Middle frontal gyrus (tissue), 1 donor: ENCODE measurements around the gene MRPL55.
A peak's percentile ranks its signal among the peaks of the same experiment; 100 is the strongest.

Experiments
- DNase-seq: peaks from one replicate; pipeline ENCODE4 v3.0.0-alpha.2; 2015; ENCODE audit warnings: low spot score; ENCODE audit errors: extremely low spot score

MRPL55 gene

DNA sequence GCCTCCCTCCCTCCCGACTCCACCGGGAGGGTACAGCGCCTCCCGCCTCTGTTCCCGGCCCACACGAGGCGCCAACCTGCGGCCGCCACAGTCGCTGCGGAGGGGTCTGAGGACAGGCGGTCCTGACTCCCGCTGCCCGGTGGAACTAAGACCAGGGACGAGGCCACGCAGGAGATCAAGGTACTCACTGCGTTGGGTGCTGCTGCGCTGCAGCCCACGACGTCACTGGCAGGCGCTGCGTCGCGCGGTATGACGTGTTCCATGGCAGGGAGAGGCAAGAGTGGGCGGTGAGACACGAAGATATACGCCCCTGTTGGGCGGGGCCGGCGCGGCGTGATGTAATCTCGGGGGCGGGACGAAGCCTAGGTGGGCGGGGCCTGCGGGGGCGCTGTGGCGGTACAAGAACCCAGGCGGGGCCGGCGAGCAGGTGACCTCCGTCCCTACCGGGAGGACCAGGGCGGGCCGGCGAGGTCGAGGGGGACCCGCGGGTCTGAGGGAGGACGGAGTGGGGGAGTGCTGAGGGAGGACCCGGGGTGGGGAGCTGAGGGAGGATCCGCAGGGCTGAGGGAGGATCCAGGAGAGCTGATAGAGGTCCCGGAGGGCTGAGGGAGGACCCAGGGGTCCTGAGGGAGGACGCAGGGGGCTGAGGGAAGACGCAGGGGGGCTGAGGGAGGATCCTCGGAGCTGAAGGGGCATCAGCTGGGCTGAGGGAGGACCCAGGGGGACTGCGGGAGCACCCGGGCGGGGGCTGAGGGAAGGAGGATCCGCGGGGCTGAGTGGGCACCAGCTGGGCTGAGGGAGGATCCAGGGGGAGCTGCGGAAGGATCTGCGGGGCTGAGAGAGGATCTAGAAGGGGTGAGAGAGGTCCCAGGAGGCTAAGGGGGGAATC is at the start of gene MRPL55:
MRPL55 (minus strand) TSS at position 227 of the 889 bp plus-strand sequence. CDS start 1,039 bp downstream, outside the sequence.
- DNase-seq = peak; percentile 98

DNA sequence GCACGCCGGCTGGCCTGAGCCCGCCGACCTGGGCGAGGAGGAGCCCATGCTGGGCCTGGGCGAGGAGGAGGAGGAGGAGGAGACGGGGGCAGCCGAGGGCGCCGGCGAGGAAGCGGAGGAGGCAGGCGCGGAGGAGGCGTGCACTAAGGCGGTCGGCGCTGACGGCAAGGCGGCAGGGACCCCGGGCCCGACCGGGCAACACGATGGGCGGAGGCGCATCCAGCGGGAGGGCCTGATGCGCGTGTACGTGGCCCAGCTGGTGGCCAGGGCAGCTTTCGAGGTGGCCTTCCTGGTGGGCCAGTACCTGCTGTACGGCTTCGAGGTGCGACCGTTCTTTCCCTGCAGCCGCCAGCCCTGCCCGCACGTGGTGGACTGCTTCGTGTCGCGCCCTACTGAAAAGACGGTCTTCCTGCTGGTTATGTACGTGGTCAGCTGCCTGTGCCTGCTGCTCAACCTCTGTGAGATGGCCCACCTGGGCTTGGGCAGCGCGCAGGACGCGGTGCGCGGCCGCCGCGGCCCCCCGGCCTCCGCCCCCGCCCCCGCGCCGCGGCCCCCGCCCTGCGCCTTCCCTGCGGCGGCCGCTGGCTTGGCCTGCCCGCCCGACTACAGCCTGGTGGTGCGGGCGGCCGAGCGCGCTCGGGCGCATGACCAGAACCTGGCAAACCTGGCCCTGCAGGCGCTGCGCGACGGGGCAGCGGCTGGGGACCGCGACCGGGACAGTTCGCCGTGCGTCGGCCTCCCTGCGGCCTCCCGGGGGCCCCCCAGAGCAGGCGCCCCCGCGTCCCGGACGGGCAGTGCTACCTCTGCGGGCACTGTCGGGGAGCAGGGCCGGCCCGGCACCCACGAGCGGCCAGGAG is 49.3 kb upstream of the MRPL55 start:
- DNase-seq = no peak

DNA sequence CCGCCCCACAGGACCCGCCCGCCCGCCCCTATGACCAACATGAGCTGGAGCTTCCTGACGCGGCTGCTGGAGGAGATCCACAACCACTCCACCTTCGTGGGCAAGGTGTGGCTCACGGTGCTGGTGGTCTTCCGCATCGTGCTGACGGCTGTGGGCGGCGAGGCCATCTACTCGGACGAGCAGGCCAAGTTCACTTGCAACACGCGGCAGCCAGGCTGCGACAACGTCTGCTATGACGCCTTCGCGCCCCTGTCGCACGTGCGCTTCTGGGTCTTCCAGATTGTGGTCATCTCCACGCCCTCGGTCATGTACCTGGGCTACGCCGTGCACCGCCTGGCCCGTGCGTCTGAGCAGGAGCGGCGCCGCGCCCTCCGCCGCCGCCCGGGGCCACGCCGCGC is 48.6 kb upstream of the MRPL55 start:
- no peak for DNase-seq

DNA sequence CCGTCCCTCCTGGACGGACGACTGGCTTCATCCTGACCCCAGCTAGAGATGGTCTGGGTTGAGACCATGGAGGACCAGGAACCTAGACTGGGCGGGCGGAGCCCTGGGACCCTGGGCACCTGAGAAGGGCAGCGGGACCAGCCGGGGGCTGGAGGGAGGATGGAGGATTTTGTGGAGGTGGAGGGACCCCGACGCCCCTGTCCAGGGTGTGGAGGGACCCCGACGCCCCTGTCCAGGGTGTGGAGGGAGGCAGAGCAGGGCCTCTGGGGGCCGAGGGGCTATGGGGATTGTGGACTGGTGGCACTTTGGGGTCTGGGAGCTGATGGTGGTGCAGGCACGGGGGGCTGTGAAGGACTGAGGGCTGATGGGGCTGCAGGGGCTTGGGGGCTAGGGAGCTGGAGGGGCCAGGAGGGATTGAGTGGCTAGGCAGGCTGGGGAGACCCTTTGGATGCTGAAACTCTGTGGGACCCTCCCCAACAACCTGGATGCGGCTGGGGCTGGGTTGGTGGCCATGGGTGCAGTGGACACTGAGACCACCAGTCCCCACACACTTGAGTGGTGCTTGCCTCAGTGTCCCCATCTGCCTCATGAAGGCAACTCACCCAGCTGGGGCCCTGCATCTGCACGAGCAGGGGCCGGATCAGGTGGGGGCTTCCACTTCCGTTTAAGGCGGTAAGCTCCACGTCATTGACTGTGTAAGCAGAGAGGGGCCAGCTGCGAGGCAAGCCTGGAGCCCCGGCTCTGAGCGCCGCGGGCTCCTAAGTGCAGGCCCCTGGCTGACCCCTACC is 48.0 kb upstream of the MRPL55 start:
- DNase-seq = no peak

DNA sequence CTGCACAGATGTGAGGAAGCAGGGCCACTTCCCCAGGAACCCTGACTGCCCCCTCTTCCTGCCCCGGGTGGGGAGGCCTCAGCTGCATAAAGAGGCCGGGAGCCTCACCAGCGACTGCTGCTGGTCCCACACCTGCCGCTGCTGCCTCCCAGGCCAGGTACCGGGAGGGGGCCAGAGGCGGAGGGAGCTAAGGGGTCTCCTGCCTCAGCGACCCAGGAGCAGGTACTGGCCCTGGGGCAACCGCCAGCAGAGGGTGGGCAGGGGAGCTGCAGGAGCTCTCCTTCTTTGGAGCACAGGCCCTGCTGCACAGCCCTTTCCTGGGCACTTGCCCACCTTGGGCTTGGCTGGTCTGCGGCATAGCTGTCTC is 47.4 kb upstream of the MRPL55 start:
- DNase-seq = no peak

DNA sequence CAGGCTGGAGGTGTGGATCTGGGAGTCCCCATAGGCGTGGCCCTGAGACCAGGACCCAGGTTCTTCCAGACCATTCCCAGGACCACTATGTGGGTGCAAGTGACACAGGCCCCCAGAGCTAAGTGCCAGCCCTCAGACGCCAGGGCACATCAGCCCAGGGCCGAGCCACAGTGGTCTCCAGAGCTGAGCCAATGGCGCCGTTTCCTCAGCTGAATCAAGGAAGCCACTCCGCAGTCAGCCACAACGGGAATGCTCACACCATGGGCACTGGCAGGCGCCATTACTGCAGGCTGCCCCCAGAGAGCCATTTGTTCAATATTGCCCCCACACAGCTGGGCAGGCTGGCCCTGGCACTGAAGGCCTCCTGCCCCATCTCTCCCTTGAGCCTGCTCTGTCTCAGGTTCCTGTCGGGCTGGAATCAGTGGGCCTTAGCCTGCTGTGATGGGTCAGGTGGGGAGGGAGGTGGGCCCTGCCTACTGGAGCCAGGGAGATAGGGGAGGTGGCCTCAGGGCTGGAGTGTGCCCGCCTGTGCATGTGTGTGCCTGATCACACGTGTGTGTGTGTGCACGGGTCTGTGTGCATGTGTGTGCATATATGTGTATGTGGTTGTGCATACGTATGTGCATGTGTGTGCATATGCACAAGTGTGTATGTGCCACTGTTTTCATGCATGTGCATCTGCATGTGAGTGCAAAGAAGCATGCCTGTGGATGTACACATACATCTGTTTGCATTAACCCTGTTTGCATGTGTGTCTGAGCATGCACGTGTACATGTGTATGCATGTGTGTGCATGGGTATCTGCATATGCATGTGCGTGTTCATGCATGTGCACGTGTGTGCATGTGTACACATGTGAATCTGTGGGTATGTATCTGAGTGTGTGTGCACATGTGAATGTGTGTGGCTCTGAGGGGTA is 46.8 kb upstream of the MRPL55 start:
- DNase-seq = no peak

DNA sequence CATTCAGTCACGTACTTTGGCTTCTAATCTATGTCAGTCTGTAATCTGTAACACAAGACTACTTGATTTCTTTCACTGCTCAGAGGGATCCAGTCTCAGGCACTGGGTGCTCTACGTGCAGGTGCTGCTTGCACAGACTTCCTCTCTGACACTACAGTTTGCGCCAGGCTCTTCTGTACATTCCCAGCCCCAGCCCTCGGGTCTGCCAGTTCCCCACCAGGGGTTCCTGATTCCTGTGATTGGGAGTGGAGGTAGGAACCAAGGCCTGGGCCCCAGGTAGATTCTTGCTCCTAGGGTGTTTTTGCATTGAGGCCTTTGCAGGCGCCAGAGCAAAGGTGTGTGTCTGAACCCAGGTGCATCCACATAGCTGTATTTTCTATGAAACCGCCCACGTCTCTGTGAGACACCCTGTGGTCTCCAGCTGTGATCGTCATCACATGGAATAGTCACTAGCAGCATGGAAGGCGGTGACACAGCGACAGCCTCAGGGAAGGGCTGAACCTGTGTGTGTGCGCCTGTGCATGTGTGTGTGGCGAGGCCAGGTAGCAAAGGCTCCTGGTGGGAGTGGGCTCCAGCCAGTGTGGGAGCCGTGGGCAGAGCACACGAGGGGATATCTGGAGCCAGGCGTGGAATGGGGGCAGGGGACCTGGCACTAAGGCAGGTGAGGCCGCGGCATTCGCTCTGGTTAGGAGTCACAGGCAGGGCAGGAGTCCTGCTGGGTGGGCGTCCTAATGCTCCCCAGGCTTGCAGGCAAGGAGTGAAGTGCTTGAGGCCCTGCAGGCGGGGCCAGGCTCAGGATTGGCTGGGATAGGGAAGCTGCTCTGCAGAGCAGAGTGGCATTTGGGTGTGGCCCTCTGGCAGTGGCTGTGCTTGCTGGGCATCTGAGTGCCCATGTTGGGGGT is 45.8 kb upstream of the MRPL55 start:
- DNase-seq = no peak

DNA sequence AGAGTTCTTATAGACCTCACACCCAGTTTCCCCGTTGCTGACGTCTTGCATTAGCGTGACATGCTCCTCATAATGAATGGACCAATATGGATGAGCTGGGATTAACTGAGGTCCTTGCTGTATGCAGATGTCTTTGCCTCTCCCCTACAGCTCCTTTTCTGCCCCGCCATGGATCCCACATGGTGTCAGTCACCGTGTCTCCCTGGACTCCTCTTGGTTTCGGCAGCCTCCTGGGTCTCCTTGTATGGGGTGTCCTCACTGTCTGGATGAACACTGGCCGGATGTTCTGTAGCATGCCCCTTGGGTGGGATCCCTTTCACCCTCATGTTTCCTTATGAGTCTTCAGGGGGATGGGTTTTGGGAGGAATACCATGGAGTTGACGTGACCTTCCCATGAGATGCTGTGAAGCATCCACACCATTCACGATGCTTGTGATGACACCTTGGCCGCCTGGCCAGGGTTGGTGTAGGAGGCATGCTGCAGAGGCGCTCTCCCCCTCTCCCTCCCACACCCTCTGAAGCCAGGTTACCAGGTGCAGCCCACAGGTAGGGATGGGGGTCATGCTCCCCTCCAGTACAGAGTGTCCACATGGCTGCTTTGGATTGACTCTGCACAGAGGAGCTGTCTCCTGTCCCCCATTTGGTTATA is 45.0 kb upstream of the MRPL55 start:
- no peak for DNase-seq

DNA sequence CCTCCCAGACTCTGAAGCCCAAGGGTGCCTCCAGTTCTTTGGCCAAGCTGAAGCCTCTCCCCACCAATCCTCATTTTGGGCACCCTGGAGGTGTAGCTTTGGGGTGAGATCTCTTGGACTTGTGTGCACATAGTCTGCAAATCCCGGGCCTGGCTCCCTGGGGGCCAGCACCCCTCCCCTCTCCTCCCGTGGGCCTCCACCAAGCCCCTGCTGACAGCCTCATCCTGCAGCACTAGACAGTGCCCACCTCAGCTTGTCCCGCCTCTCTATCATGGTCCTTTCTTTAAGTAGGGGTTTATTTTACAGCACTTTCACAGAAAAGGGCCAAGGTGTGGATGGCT is 43.8 kb upstream of the MRPL55 start:
- no peak for DNase-seq

DNA sequence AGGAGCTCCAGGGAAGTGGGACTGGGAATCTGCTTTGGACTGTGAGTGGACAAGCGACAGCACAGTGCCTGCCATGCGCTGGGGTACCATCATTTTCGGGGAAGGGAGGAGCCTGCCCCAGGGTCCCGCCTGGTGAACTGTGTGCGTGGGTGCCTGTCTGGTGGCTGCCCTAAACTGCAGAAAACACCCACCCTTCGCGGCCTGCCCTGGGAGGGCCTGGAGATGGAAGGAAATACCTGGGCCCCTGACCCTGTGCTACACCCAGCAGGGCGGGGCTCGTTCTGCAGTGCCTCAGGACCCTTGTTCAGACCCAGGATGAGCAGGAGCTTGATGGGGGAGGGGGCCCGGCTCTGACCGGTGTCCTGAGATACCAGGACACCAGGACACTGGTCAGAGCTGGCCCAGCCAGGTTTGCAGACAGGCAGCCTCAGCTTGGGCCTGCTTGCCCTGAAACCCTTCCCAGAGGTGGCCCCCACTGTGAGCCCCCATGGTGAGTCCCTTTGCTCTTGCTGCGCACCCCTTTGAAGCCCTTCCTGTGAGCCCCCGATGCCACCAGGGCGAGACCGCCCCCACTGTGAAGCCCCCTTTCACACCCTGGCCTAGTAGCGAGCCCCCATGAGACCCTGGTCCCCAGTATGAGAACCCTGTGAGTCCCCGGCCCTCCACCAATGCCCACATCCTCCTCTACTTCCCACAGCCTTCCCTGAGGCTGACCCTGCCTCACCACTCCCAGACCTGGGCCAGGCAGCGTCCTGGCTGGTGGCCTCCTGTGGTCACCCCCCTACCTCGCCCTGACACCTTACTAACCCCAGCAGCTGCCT is 43.2 kb upstream of the MRPL55 start:
- DNase-seq = no peak

DNA sequence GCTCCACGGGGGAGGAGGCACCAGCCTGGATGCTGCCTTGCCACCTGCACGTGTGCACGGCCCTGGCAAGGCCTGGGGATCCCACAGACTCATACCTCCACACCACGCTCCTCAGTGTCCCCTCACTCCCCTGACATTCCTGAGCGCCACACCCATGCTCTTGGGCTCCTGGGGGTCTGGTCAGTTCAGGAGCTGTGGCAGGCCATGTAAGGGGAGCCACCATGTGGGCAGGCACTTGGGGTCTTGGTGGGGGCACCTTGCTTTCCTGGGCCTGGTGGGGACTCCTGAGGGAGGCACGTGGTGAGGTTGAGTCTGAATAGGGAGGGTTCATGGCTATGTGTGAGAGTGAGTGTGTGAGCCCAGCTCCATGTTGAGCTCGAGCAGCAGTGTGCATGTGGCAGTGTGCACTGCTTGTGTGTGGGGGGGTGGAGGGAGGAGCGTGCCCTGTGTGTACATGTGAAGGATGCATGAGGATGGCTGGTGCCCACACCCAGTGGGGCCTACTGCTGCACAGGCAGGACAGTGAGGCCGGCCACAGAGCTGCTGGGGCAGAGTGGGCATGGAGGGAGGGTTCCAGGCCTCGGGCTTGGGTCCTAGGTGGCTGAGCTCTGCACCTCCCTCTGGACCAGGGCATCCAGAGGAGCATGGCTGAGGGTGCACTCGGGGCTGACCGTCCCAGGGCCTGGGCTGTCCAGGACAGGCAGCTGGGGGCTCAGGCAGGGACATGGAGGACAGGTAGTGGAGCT is 42.3 kb upstream of the MRPL55 start:
- no peak for DNase-seq

DNA sequence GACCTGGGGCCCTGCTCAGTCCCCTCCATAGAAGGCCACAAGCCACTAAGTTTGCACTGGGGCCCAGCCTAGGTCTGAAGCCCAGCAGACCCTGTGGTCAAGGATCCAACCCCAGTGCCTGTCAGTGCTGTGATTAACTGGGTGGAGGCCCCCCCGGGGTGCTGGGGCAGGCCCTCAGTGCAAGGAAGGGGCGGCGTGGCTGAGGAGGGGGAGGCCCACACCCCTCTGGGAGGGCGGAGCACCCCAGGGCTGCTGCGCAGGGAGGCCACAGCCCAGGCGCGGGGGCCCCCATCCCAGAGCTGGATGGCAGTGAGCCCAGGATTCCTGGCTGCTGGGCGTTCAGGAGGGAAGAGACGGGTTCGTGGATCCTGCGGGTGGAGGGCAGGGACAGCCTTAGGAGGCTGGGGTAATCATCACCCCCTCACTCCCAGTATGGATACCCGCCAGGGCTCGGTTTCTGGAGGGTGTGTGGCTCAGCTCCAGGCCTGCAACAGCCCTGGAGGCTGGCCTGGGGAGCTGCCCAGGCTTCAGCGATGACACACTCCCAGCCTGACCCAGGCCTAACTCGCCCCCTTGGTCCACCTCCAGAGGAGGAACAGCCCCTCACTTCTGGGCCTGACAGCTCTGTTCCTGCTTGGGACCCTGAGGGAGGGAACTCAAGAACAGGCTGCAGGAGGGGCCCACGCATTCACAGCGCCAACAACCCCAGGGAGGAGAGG is 41.5 kb upstream of the MRPL55 start:
- no peak for DNase-seq

DNA sequence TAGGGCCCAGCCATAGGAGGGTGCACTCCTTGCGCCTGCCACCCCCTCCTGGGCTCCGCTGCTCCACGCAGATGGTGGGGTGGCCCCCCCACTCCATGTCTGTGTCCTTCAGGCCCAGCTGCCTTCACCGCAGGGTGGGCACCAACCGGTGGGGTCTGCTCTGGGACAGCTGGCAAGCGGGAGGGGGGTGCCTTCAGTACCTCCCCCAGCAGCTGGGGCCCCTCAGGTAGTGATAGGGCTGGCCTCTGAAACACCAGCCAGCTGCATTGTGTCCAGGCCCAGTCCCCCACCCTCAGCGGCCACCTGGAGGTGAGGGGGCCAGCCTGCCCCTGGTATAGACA is 41.0 kb upstream of the MRPL55 start:
- no peak for DNase-seq

DNA sequence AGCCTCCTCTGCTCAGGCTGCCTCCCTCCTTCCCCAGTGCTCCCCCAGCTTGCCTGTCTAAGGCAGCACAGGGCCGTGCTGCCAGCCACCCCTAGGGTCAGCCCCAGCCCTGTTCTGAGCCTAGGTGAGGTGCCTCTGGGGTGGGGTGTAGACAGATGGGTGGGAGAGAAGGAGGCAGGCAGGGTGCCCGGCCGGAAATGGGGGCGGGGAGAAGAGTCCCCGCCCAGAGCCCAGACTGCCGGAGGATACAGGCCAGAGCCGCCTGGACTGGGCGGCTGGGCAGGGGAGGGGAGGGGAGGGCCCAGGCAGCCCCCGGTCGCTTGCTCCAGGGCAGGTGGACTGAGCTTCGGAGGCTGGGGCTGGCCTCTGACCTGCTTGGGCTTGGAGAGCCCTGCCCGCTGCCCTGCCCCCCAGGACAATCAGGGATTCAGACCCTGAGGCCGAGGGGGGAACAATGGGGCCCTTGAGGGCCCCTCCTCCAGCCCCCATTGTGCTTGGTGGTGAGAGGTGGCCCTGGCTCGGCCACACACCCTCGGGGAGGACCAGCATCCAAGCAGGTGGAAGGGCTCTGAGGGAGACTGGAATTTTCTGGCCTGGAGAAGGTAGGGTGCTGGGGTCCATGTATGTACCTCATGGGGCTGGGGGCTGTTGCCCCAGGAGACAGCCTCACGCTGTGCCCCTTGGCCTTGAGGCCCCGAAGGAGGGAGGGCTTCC is 40.5 kb upstream of the MRPL55 start, which contains the start of gene GJC2:
GJC2 (plus strand) TSS at position 525 of the 714 bp plus-strand sequence. CDS start 7,829 bp downstream, outside the sequence.
- no peak for DNase-seq

DNA sequence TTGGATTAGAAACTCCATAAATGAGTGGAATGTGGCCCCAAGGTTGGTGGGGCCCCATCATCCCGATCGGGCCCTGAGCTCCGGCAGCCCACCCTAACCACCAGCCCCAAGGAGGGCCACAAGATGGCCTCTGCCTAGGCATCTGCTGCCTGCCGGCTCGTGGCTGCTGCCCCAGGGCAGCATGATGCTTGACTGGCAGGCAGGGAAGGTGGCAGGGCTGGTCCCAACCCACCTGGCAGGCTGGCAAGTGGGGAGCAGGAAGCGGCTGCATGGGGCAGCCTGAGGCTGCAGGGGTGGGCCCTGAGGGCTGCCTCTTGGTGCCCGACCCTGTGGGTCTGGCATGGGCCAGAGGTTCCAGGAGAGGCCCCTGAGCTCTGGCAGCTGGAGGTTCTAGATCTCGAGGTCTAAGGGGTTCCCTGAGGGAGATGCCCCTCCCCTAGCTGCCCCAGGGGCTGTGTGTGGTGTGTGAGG is 39.9 kb upstream of the MRPL55 start:
- no peak for DNase-seq
